Astrocyte (in vitro differentiated cells and primary cell): ENCODE results near the gene PARP16.

ENCODE experiments used
- CTCF ChIP-seq: IDR thresholded peaks from 2 replicates; pipeline ENCODE4 v1.5.1; 2011; ENCODE audit warnings: low read depth, mild to moderate bottlenecking, inconsistent platforms, low read length, moderate library complexity; ENCODE audit not compliant: insufficient read depth
- EZH2 ChIP-seq: IDR thresholded peaks from 2 replicates; pipeline ENCODE4 v1.6.1; 2012; ENCODE audit warnings: mild to moderate bottlenecking, low read length, inconsistent platforms; ENCODE audit not compliant: insufficient read depth

- no peak for TF ChIP-seq CTCF
- no peak for TF ChIP-seq EZH2
Measured at GRCh38 chr15:65214010-65214409, 72.7 kb downstream of the PARP16 start.
